Islet of Langerhans (tissue), 1 donor: ENCODE measurements around the gene TSPAN17.

Experiments
- FAIRE-seq: peaks from one replicate; lab custom pipeline; 2011; peaks lifted over from hg19 to GRCh38; lab: Jason Lieb, UNC

TSPAN17 gene

DNA sequence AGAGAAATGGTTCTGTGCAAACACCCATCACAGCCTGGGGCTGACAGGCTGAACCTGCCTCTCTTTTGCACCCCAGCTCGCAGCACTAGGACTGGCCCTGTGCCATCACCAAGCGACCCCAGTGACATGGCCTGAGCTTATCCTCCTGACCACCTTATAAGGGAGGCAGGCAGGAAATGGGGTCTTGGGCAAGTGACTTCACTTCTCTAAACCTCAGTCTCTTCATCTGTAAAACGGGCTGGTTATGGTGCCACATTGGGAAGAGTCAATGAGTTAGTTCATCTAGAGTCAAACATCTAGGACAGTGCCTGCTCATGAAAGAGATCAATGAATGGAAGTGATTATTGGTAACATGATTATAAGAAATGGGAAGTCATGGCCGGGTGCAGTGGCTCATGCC lies 23.1 kb upstream of the TSPAN17 start:
- FAIRE-seq = no peak

DNA sequence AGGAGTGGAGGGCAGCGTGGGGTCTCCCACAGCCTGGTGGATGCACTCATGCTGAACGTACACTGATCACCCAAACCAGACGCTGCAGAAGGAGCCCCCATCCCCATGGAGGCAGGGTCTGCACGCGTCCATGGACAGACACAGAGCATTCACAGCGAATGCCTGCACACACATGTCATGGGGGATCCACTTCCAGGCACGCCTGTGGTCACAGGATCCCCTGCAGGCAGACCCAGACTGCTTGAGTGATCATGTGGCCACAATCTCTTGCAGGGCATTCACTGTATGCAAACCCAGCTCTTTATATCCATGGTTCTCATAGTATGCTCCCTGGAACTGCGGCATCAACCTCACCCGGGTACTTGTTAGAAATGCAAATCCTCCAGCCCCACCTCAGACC lies 22.3 kb upstream of the TSPAN17 start:
- no peak for FAIRE-seq

DNA sequence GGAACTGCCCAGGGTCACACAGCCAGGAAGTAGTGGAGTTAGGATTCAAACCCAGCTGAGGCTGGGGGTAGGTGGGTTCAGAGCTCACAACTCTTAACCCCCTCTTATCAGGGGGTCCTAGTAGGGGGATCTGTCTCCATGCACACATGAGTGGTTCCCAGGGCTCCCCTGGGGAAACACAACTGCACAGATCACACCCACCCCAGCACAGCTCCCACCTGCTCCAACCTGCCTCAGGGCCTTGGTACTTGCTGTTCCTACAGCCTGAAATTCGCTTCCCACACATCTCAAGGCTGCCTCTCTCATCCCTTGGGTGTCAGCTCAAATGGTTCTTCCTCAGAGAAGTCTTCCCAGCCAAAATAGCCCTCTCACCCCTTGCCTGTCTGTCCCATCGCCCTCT lies 21.8 kb upstream of the TSPAN17 start:
- FAIRE-seq = no peak

DNA sequence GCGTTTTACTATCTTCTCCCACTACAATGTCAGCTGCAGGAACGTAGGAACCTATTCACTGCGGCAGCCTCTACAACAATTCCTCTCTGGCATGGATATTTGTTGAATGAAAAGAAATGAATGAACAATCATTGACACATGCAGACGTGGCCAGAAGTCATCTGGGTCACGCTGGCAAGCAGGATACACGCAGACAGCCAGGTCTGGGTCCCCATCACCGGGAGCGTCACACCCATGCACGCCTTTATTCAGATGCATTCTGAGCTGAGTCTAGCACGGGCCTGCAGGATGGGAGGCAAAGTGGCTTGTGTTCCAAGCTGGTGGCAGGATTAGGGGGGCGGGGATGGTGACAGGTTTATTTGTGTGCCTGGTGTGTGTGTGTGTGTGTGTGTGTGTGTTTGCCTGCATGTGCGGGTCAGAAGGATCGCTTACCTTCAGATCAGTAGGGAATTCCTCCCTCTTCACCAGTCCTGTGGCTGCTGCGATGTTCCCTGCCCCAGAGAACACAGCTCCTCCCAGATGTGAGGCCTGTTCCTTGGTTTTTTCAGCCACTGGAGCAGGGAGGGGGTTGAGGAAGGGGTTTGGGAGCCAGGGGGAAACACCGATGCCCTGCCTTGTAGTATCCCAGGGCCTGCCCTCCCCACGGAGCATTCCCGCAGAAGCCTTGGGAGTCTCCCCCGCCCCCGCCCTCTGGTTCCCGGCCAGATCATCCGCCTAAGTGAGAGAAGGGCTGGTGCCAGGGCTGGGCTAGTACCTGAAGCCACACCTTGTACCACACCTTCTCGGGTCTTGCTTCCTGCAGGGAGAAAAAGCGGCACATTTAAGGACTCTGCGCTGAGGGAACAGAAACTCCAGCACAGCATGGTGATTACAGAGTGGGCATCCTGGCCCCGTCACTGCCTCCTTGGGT lies 21.1 kb upstream of the TSPAN17 start:
- FAIRE-seq = no peak

GRCh38 chr5:176626876-176627236 lies 20.4 kb upstream of the TSPAN17 start:
- no peak for FAIRE-seq

- no peak for FAIRE-seq
Observed at GRCh38 chr5:176627582-176627981, 19.7 kb upstream of the TSPAN17 start.

GRCh38 chr5:176628406-176629228 lies 18.7 kb upstream of the TSPAN17 start:
- no peak for FAIRE-seq

DNA sequence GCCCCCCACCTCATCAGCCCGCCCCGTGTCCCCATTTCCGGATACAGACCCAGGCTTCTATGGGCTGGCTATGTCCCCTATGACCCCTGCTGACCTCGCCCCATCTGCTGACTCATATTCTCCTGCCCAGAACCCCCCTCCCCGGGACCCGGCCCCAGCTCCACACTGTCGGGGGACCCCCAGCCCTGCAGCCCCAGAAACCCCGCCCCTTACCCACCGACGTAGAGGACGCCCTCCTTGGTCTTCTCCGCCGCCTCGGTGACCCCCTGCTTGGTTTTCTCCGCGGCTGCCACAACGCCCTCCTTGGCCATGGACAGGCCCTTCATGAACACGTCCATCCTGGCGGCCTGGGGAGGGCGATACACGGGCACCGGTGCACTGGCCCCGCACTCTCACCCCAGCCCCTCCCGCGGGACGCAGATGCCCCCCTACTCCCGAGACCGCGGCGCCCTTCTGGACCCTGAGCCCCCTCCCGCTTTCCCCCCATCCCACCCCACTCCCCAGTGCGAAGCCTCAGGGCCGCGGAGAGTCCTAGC lies 17.9 kb upstream of the TSPAN17 start:
- no peak for FAIRE-seq

GRCh38 chr5:176629853-176630680 lies 17.2 kb upstream of the TSPAN17 start, which contains the start of the genes EIF4E1B and SNCB:
Gene EIF4E1B (plus strand): TSS chr5:176630675. CDS start chr5:176642788, 12,113 bp downstream.
Gene SNCB (minus strand): TSS chr5:176630534. CDS start chr5:176629654, 880 bp downstream.
- no peak for FAIRE-seq

GRCh38 chr5:176630681-176631222 lies 16.5 kb upstream of the TSPAN17 start:
- peak; percentile 93 for FAIRE-seq

- peak; percentile 71 for FAIRE-seq
Observed at GRCh38 chr5:176631383-176632200, 15.7 kb upstream of the TSPAN17 start.

DNA sequence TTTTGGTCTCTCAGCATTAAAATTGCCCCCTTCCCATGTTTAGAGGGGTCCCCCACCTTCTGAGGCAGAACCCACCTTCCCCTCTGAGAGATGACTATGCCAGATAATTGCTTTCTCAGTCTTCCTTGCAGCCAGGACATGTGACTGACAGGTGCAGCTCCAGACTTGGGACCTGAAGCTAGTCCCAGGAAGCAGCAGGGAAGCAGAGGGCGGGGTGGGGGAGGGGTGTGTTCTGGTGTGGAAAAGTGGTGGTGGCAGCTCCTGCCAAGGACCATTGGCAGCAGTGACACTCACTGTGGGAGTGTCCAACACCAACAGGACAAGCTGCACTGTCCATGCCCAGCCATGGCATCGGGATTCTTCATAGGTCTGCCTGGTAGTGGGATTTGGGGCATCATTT lies 14.5 kb upstream of the TSPAN17 start:
- FAIRE-seq = no peak

- no peak for FAIRE-seq
Observed at GRCh38 chr5:176633598-176633997, 13.7 kb upstream of the TSPAN17 start.

DNA sequence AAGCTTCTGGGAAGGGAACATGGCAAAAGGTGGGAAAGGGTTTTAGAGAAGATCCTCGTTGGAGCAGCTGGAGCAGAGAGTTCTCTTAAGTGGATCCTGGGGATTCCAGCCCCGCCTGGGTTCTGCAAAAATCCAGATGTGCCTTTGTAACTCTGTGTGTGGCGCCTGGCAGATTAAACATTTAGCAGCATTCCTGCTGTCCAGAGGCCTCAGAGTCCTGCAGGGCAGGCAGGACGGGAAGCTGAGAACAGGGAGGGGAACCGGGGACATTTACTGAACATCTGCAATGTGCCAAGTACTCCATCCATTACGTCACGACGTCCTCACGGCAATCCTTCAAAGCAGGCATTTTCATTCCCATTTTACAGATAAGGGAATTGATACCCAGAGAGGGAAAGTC lies 10.9 kb upstream of the TSPAN17 start:
- no peak for FAIRE-seq

DNA sequence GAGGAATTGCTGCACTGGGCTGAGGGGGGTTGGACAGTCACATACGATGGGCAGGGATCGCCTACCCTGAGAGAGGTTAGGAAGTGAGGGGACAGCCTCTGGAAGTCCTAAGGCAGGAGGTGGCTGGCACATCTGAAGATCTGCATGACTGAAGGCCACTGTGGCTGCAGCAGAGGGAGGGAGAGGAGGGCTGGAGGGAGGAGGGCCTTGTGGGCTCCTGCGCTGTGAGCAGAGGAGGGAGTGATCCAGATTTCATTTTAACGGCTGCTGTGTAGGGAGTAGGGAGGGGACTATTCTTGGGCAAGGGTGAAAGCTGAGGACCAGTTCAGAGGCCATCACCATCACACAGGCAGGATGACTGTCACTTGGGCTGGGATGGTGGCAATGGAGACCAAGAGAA lies 9.7 kb upstream of the TSPAN17 start:
- no peak for FAIRE-seq

GRCh38 chr5:176638437-176638836 lies 8.8 kb upstream of the TSPAN17 start:
- FAIRE-seq = no peak

DNA sequence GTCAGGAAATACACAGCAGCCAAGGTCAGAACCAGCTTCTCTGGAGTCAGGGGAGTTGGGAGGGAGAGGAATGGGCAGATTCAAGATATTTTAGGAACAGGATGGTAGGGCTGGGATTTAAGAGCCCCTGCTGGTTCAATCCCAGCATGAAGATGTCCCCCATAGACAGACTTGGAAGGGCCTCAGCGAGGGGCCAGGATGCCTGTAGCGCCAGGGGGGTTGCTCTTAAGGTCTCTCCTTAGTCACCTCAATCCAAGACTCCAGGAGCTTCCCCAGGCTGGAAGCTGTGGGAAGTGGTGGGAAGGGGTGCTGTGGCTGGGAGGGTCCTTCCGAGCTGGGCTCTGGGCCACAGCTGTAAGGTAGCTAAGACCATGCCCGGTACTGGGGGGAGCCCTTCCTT lies 8.1 kb upstream of the TSPAN17 start:
- no peak for FAIRE-seq

DNA sequence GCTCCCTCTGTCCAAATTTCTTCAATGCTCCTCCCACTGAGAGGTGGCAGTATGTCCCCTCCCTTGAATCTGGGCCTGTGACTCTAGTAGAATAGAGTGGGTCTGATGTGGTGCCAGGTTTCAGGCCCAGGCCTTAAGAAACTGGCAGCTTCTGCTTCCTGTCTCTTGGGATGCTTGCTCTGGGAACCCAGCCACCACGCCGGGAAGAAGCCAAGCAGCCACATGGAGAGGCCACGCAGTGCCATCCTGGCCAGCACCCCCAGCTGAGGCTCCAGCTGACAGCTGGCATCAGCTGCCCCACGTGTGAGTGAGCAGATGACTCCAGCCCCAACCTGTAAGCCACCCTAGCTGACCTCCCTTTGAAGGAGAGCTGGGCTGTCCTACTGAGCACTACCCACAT lies 7.3 kb upstream of the TSPAN17 start:
- no peak for FAIRE-seq

DNA sequence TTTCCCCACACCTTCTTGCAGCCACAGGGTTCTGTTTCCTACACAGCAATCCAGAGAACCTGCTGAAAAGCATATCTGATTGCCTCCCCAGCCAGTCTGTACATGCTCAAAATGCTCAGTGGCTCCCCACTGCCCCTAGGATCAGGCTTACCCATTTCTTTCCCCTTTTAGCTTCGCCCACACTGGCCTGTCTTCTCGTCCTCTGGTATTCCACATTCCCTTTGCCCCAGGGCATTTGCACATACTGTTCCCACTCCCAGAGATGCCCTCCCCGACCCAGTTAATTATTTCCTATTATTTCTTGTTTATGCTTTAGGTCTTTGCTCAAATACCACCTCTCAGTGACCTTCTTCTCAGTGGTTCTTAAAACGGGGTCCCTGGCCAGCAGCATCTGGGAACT lies 6.7 kb upstream of the TSPAN17 start:
- no peak for FAIRE-seq

- FAIRE-seq = no peak
Observed at GRCh38 chr5:176642675-176643490, 4.4 kb upstream of the TSPAN17 start.
